Brain microvascular endothelial cell (primary cell): Measurements from ENCODE around the gene BRMS1L.

Source experiments
- DNase-seq: peaks from one replicate; pipeline ENCODE4 v3.0.0-alpha.2; 2020
- H3K27ac ChIP-seq: fragments of 250-450 bp; sonication (Bioruptor Pico); 2 replicates; pipeline ENCODE4 v1.5.1; 2020; ENCODE audit warnings: mild to moderate bottlenecking, moderate library complexity
- H3K27me3 ChIP-seq: fragments of 250-450 bp; sonication (Bioruptor Pico); replicated peaks from 2 replicates; pipeline ENCODE4 v1.5.1; 2020; ENCODE audit warnings: mild to moderate bottlenecking
- H3K36me3 ChIP-seq: fragments of 250-450 bp; sonication (Bioruptor Pico); replicated peaks from 2 replicates; pipeline ENCODE4 v1.5.1; 2020; ENCODE audit warnings: mild to moderate bottlenecking
- H3K4me3 ChIP-seq: 2 replicates; pipeline ENCODE4 v1.5.1; 2011; ENCODE audit warnings: low read depth, mild to moderate bottlenecking, control low read depth, low read length, moderate library complexity
- in situ Hi-C: cut with HindIII; loops from 2 replicates; pipeline ENCODE4 v1.10.0; 2017; ENCODE audit warnings: low sequenced_read_pairs, low pct_ligation_motif_present
- TF ChIP-seq, protein P1 (sequence below): IDR thresholded peaks from 2 replicates; pipeline ENCODE4 v1.5.1; 2011; ENCODE audit warnings: low read depth, mild to moderate bottlenecking, moderate library complexity, low read length, control low read depth, inconsistent platforms; ENCODE audit errors: missing control alignments

The BRMS1L gene

DNA sequence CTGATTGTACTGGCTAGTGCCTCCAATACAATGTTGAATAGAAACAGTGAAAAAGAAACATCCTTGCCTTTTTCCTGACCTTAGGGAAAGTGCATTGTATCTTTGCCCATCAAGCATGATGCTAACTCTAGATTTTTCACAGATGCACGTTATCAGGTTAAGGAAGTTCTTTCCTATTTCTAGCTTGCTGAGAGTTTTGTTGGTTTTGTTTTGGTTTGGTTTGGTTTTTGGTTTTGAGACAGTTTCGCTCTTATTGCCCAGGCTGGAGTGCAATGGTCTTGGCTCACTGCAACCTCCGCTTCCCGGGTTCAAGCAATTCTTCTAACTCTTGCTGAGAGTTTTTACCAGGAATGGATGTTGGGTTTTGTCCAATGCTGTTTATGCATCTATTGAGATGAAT is 89.0 kb downstream of the BRMS1L start:
- no peaks in the 10 kb centered on the region for H3K36me3 ChIP-seq
- no peak for DNase-seq
- no peak overlapping the region for H3K4me3 ChIP-seq
- no peaks in the 10 kb centered on the region for H3K27me3 ChIP-seq
- H3K27ac ChIP-seq, result no peak overlapping the region
- in situ Hi-C loops, result no loop called here
- TF ChIP-seq, protein P1, sequence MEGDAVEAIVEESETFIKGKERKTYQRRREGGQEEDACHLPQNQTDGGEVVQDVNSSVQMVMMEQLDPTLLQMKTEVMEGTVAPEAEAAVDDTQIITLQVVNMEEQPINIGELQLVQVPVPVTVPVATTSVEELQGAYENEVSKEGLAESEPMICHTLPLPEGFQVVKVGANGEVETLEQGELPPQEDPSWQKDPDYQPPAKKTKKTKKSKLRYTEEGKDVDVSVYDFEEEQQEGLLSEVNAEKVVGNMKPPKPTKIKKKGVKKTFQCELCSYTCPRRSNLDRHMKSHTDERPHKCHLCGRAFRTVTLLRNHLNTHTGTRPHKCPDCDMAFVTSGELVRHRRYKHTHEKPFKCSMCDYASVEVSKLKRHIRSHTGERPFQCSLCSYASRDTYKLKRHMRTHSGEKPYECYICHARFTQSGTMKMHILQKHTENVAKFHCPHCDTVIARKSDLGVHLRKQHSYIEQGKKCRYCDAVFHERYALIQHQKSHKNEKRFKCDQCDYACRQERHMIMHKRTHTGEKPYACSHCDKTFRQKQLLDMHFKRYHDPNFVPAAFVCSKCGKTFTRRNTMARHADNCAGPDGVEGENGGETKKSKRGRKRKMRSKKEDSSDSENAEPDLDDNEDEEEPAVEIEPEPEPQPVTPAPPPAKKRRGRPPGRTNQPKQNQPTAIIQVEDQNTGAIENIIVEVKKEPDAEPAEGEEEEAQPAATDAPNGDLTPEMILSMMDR, result no peak

- Histone ChIP-seq H3K27me3 (no peaks in the 10 kb centered on the region), H3K27ac (no peak overlapping the region), H3K4me3 (no peak overlapping the region), H3K36me3 (no peaks in the 10 kb centered on the region)
- in situ Hi-C loops, result no loop called here
- DNase-seq, result no peak
- TF ChIP-seq, protein P1, result no peak
Observed at GRCh38 chr14:35915775-35916174, 89.6 kb downstream of the BRMS1L start.
